ENCODE data around the gene FAM184B.

The FAM184B gene

DNA sequence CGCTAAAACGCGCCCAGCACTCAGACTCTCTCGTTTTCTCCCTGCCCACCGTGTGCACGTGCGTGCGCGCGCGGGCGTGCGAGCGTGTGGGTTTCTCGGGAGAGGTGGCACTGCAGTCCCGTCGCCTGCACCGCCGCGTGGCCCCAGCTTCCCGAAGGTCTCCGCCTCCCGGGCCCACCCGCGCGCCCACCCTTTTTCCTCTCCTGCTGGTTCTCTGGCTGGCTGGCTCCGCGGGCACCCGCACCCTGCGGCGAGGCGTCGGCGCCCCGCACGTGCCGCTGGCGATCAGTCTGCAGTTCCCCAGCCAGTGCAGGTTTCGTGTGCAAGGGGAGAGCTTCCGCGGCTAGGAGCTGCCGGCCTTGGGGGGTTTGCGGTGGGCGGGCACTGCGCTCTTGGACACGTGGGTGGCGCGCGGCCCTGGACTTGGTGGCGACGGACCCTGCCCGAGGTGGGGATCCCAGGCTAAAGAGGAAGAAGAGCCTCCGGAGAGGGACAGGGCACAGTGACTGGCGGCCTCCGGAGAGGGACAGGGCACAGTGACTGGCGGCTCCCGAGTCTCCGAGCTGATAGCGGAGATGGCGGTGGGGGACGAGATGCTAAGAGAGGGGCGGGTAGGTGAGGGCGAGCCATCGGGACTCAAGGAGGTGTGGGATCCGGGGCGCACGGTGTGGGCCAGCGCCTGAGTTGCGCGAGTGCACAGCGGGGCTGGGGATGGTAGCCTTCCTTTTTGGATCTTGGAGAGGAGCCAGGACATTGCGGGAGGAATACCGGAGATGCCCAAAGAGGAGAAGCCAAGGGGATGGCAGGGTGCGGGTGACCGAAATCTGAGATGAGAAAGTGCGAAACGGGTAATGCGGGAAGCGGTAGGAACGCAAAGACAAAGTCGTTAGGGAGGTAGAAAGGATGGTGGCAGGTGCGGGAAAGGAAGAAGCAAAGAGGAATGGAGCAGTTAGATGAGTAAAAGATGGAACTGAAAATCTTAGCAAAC is at the start of gene FAM184B:
Gene FAM184B (minus strand): TSS at position 322 of the 988 bp plus-strand sequence. CDS start 322 bp downstream, outside the sequence.
- DNase-seq = no peak

DNA sequence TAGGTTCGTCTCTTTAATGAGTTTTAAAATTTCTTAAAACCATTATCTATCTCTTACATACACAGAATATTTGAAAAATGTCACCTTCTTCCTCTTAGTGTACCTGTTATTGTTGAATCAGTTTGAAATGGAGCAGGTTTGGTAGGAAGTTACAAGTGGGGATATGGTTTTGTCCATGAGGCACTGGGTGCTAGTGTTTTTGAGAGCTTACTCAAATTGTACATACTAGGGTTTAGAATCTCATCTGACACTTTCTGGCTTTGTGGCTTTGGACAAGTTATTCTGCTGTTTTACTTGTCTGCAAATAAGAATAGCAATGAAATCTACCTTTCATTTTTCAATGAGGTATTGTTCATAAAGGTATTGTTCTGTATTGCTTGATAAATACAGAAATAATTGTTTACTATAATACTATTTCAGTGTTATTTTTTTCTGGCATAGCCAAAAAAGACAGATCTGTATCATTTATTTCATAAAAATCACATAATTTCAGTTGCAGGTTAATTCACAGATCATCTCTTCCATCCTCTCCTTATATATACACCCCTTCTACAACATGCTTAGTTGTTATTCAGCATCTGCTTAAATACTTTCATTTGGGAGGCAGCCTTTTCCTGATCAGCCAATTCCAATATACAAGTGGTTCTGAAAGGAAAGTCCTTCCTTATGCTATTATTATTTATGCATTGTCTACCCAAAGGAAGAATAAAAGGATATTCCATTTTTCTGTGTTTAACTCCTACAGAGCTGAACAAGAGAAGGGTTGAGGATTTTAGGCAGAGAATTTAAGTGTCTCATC is 42.6 kb upstream of the FAM184B start:
- DNase-seq = no peak

DNA sequence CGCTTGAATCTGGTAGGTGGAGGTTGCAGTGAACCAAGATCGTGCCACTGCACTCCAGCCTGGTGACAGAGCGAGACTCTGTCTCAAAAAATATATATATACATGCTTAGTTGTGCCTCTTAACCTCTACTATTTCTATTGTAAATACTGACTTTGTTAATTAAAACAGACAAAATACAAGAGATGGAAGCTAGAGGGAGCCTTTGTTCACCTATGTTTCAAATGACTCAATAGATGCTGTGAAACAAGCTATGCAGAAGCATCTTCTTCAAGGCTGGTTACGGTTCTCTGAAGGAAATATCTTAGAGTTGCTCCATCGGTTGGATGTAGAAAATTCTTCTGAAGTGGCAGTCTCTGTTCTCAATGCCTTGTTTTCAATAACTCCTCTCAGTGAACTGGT is 35.6 kb upstream of the FAM184B start:
- DNase-seq = peak; percentile 71

DNA sequence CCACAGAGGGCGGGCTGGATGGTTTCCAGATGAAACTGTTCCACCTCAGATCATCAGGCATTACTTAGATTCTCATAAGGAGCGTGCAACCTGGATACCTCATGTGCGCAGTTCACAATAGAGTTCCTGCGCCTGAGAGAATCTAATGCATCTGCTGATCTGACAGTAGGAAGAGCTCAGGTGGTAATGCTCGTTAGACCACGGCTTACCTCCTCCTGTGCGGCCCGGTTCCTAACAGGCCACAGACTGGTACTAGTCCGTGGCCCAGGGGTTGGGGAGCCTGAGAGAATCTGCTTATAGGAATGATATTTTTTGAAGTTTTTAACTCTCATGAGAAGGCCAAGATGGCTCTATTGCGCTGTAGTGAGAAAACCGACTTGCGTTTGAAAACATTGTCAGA is 34.7 kb upstream of the FAM184B start:
- DNase-seq = no peak

DNA sequence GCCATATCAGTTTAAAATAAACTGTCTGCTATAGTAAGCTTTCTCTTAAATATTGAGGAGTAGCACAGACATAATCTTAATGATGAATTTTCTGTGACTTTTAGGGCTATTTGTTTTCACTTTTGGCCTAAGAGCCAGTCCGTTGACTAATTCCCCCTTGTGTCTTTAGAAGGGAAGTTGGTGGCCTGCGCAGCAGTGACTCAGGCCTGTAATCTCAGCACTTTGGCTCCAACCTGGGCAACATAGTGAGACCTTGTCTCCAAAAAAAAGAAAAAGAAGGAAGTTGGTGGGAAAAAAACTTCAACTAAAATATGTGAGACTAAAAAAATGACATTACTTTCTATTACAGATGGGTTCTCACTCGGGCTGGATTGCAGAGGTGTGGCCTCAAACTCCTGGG is 32.7 kb upstream of the FAM184B start:
- peak; percentile 23 for DNase-seq

DNA sequence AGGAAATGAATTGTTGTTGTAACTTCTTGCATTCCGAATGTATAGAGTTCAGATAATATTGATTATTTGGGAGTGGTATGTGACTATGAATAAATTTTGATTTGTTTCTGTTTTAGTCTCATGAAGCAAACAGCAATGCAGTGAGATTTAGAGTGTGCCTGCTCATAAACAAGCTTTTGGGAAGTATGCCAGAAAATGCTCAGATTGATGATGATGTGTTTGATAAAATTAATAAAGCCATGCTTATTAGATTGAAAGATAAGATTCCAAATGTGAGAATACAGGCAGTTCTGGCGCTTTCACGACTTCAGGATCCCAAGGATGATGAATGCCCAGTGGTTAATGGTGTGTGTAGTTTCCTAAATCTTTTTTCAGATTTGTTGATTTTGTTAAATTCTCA is 31.4 kb upstream of the FAM184B start:
- peak; percentile 8 for DNase-seq

DNA sequence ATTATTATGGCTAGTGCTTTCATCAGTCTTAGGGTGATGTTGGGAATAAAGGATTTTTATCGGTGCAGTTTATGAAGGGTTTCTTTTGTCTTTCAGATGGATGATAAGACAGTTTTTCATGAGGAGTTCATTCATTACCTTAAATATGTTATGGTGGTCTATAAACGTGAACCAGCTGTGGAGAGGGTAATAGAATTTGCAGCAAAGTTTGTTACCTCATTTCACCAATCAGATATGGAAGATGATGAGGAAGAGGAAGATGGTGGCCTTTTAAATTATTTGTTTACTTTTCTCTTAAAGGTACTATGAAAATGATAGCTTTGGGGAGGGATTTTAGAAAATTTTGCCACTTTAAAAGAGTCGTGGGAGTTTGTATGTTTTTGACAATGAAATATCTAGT is 30.7 kb upstream of the FAM184B start:
- no peak for DNase-seq

DNA sequence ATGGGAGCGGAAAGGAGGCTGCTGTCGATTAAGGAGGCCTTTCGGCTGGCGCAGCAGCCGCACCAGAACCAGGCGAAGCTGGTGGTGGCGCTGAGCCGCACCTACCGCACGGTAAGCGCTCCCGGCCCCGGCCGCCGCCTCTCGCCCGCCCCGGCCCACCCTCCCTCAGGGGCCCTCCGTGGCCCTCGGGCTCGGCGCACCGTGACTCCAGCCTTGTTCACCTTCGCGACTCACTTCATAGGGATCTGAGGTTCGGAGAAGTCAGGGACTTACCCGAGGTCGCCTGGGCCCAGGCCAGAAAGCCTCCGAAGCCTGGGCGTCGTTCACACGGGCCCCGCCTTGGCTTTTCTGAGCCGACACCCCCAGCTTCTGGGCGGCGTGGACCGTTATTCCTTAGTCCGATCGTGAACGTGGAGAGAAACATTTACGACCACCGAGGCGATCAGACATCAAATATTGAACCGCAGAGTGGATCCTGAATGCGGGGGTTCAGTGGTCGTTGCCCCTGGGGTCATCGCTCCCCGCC is 29.7 kb upstream of the FAM184B start:
- DNase-seq = no peak

DNA sequence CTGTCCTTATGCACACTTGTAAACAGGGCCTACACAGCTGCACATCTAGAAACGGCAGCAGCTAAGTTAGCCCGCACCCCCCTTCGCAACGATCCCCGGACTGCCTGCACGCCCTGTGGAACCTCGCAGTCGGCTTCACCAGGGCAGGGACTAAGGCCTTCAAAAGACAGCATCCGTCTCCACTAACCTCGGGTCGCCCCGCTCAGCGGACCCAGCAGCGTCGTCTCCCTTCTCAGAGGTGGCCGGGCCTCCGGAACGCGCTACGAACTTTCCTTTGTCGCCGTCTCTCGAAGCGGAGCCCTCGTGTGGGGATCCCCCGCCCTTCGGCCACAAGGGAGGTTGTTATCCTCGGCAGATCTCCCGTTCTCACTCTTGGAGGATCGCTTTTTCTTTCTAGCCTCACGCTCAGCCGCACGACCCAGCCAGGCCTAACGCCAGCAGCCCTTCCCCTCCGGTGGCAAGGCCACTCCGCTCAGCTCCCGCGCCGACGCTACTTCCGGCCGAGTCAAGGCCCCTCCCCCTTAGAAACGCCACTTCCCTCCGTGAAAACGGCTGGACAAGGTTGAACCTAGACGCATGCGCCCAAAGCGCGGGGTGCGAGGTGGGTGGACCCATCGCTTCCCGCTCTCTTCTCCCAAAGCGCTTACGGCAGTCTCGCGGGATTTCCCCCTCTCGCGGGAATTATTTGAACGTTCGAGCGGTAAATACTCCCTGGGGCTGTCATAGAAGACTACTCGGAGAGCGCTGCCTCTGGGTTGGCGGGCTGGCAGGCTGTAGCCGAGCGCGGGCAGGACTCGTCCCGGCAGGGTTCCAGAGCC is 29.0 kb upstream of the FAM184B start, which contains the start of the genes DCAF16 and NCAPG:
Gene DCAF16 (minus strand): TSS at position 498 of the 818 bp plus-strand sequence. CDS start 6,616 bp downstream, outside the sequence.
Gene NCAPG (plus strand): TSS at position 720 of the 818 bp plus-strand sequence. CDS start 99 bp downstream, outside the sequence.
- DNase-seq = peak; percentile 99

DNA sequence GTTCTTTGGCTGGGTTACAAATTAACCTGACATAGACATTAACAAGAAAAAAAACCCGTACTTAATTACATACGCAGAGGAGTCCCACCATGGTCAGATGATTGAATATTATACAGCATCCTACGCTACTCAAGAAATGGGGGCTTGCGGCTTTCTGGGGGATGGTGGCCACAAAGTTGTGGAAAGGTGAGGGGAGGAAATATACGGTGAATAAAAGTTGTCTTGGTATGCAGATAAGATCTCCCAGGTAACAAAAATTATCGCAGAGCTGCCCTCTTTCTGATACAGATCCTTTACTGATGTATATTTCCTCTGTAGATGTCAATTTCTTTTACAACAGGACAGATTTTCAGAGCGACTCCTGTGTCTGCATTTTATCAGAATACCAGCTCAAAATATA is 28.2 kb upstream of the FAM184B start:
- DNase-seq = no peak

DNA sequence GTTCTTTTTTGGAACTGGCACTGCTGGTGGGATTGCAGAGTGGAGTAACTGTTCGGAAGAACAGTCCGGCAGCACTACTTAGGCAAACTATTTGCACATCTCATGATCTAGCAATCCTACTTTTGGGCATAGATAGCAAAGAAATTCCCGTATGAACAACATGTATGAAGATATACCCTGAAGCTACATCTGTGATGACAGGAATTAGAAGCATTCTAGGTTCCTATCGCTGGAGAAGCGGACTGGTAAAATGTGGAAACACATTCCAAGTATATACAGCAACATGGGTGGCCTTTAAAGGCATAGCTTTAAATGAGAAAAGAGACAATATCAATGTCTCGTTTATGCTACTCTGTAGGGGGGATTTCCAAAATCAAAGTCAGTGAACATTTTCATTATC is 26.0 kb upstream of the FAM184B start:
- peak; percentile 33 for DNase-seq

DNA sequence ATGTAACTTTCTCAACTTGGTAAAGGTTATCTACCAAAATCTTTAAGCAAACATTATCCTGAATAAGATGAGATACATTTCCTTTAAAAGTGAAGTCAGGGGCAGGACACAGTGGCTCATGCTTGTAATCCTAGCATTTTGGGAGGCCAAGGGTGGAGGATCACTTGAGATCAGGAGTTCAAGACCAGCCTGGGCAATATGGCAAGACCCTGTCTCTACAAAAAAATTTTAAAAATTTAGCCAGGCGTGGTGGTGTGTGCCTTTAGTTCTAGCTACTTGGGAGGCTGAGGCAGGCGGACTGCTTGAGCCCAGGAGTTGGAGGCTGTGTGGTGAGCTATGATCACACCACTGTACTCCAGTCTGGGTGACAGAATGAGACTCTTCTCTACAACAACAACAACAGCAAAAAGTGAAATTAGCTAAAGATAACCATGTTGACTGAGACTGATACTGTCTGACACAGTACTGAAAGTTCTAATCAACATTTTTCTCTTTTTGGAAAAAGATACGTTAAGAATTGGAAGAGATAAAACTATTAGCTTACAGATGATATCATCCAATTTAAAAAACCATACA is 24.2 kb upstream of the FAM184B start:
- DNase-seq = no peak

DNA sequence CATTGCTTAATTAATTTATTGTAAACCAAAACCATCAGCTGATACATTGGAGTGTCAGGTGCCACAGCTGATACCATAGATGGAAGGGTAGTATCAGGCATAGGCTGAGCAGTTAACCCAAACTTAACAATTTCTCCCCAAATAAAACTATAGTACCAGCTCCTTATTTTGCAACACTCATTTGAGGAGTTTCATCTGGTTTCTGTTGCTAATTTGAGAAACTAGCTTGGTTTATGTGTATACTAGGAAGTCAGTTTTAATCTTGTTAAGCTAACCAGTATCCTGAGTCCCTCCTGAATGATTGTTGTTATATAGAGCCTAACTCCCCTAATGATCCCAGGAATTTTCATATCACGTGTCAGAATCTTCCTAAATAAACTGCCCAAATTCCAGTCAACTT is 16.4 kb upstream of the FAM184B start:
- DNase-seq = no peak

DNA sequence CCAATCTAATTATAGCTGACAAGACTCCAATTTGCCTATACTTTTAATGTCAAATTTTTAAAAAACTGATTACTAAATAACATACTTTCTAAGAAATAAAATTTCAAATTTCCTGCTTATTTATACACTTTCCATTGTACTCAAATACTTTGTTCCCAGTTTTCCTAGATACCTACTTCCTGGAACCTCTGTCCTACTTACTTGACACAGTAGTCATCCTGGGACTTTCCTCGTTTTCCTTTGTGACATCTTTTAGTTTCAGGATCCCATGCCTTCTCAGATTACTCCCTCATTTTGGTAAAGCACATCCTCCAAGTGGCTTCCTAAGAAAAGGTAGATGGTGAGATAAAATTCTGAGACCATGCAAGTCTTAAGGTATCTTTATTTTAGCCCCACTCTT is 13.3 kb upstream of the FAM184B start:
- no peak for DNase-seq

DNA sequence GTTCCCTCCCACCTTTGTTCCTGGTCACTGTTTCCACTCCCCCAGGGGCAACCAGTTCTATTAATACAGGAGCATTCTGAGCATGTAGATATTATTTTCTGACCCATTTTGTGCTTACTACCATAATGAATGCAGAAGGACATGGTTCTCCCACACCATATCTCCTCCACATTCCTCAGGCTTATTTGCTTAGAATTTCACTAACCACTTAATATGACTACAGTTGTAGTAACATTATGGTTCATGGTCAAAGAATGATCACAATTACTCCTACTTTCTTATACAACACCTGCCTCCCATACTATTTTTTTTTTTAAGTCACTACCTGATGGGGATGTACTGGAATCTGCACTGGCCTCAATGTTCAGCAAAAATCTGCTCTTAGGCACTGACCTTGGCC is 7.5 kb upstream of the FAM184B start:
- no peak for DNase-seq

DNA sequence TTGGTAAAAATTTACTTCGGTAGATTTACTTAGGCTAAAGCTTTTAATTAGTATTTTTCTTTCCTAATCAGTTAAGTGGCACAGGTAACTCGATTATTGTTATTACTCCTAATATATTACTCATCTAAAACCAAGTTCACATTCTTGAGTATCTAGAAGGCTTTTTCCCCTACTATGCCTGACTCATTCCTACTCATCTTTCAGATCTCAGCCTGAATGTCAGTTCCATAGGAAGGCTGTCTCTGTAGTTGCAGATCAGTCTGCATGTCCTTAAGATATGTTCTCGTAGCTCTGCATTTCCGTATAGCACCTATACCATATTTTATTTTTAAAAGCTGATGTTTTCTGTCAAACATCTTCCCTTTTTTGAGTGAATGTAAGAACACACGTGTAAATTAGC is 5.9 kb upstream of the FAM184B start:
- DNase-seq = peak; percentile 35

DNA sequence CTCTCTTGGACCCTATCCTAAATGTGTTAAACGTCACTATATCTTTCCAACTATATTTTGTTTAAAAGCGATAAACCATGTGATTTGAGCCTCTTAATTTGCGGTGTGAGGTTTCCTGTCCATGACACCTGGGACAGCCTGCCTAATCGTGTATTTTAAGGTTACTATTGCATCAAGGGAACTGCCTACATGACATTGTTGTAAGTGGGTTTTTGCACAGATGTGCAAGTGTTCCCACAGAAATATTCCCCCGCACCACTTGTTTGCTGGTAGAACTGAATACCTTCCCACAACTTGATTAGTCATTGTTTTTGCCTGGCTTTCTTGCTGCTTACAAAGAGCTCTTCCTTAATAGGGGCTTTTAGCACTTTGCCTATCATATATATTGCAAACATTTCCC is 5.1 kb upstream of the FAM184B start:
- no peak for DNase-seq

DNA sequence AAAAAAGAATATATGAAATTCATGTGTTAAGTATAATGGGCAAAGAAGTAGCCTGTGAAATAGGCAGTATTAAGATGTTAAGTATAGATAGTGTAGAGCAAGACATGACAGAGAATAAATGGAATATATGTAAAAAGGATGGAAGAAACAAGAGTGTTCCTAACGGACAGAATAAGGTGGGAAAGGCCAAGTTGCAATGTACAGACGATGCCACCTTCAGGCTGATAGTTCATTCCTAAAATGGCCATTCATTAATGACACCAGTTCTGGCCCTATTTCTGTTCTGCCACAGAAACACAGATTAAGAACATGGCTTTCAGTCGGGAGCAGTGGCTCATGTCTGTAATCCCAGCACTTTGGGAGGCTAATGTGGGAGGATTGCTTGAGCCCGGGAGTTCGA is 4.4 kb upstream of the FAM184B start:
- DNase-seq = no peak

DNA sequence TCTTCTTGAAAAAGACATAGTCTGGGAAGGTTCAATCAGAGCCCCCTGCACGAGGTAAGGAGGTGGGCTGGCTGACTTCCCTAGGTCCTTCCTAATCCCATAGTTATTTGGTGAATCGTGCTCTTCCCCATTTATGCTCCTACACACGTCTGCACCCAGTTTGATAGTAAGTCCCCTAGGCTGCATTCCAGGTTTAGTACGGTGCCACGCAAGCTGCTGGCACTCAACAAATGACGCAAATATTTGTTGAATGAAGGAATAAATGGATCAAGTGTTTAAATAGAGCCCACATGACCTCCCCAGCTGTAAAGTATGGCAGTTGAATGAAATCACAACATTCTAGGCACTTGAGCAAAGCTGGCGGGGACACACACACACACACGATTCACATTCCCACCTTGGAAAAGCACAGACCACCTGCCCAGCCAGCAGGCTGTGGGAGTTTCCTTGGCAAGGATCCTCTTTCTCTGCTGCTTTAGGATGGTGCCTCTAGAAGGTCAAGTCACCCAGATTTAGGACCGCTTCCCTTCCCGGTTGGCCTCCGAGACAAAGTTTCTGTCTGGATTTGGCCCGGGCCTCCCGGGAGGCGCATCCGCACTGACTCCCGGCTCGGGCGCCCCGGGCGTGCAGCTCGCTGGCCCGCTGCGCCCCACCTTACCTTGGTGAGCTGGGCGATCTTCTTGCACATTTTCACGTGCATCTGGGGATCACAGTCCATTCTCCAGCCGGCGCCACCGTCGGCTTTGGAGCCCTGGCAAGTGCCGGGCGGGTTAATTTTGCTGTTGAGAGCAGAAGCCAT is 721 bp downstream of the FAM184B start:
- peak; percentile 42 for DNase-seq

DNA sequence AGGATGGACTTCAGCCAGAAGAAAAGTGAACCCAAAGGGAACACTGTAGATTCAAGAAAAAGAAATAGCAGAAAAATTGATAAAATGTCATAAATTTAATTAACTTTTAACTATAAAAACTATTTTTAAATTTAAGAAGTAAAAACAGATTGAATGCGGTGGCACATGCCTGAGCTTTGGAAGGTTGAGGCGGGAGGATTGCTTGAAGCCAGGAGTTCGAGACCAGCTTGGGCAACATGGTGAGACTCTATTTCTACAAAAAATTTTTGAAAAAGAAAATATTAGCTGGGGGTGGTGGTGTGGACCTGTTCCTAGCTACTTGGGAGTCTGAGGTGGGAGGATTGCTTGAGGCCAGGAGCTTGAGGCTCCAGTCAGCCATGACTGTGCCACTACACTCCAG is 3.0 kb downstream of the FAM184B start:
- no peak for DNase-seq

DNA sequence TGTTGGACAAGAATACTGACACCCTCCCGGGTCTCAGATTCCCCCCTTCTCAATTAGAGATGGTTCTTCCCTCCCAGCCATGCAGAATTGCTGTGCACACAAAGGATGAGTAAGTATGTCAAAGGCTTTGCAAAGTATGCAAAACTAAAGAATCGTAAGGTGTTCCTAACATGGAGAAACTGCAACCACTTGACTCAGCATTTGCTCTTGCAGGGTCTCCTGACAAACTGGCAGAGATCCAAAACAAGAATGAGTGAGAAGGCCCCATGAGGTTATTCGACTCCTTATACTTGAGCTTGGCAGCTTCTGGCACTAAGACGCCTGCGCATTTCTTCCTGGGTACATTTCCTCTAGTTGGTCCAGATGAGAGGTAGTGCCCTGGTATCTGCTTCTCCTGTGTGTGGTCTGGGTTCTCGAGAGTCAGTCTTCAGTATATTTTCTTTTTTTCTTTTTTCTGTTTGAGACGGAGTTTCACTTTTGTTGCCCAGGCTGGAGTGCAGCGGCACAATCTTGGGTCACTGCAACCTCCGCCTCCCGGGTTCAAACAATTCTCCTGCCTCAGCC is 8.2 kb downstream of the FAM184B start:
- peak; percentile 13 for DNase-seq

All from fibroblast of skin of right quadriceps (primary cell).